Natural killer cell treated with Interleukin-12 subunit alpha and Interleukin-12 subunit beta and Interleukin-15 and Interleukin-18, amount 100 ng/mL, for 72 hours (primary cell): ENCODE results near the gene PTPRG. TPM values are rescaled to one million over a fixed set of nuclear protein-coding genes. Genes with fewer than 3 reads are reported as not detected.

Source experiments
- ATAC-seq, 2 donors: fragments of 150-1000 bp; cut with Tn5 transposase in 1 of 2; sonication (Bioruptor Pico), chemical (Tn5 transposase) in 1 of 2; 2 replicates each; pipeline ENCODE4 v1.10.0; 2021
- DNase-seq: peaks from one replicate; pipeline ENCODE4 v3.0.0; 2022; ENCODE audit warnings: low spot score
- H3K27ac Mint-ChIP-seq, 2 donors: 1 replicate in 1 of 2; 2 replicates in 1 of 2; pipeline ENCODE4 v1.8.0; 2022; ENCODE audit warnings: mixed read lengths in 2 of 2, mild to moderate bottlenecking in 1 of 2, moderate library complexity in 1 of 2
- H3K27me3 Mint-ChIP-seq, 2 donors: 1 replicate in 1 of 2; 2 replicates in 1 of 2; pipeline ENCODE4 v1.8.0; 2022; ENCODE audit warnings: mixed read lengths in 2 of 2
- H3K36me3 Mint-ChIP-seq: one replicate; pipeline ENCODE4 v1.8.0; 2022; ENCODE audit warnings: mixed read lengths
- H3K4me1 Mint-ChIP-seq, 2 donors: 1 replicate in 1 of 2; 2 replicates in 1 of 2; pipeline ENCODE4 v1.8.0; 2022; ENCODE audit warnings: low read depth in 2 of 2, mixed read lengths in 2 of 2, mild to moderate bottlenecking in 1 of 2
- H3K4me3 Mint-ChIP-seq: one replicate; pipeline ENCODE4 v1.8.0; 2022; ENCODE audit warnings: mixed read lengths
- H3K9me3 Mint-ChIP-seq: 2 replicates; pipeline ENCODE4 v1.8.0; 2022; ENCODE audit warnings: mixed read lengths
- total RNA-seq, 2 donors: library from RNA; stranded (reverse); gene quantifications; one replicate each; pipeline ENCODE4 v1.2.3, GENCODE V29; 2022

PTPRG gene
- total RNA-seq, 2 donors from 2014 or later, result 0.33 to 0.93 TPM

DNA sequence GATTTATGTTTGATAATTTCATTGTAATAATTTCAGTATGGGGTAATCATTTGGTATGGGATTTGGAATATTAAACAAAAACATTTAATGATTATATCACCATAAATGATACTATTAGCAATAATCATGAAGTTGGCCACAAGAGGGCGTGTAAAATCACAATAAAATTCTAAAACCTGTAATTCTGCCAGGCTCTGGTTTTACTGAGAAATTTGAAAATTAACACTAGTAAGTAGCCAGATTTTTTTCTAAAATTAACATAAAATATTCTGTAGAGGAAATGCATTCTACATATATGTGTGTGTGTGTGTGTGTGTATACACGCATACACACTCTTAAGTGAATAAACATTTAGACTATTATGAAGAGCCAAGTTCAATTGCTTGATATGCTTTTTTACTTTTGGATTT, 771.5 kb downstream of the PTPRG start:
- Mint-ChIP-seq H3K27me3 (no peaks in the 10 kb centered on the region), H3K4me3 (no peak overlapping the region), H3K9me3 (peaks cover 2% of the 10 kb centered on the region), H3K4me1 (no peaks in the 10 kb centered on the region), H3K36me3 (no peaks in the 10 kb centered on the region), H3K27ac (no peak overlapping the region)
- DNase-seq, result no peak
- ATAC-seq, result no peak

DNA sequence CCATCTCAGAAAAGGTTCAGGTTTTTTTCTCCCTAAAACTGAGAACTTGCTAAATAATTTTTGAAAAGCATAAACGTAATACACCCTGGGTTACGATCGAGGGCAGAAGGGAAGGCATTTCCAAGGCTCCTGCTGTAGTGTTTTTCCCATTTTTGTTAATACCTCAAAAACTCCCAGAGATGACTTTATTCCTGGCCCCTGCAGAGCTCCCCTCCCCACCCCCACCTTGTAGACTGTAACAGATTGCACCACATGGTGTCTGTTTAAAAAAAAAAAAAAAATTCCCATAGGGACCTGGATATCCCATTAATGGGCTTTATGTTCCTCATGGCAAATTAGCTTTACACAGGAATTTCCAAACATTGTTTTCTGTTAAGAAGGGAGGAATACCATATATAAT, 773.8 kb downstream of the PTPRG start:
- H3K27ac Mint-ChIP-seq, result no peak overlapping the region
- H3K4me3 Mint-ChIP-seq, result no peak overlapping the region
- H3K9me3 Mint-ChIP-seq, result peaks cover 2% of the 10 kb centered on the region
- H3K4me1 Mint-ChIP-seq, result no peaks in the 10 kb centered on the region
- DNase-seq (no peak), ATAC-seq (no peak)
- H3K27me3 Mint-ChIP-seq, result no peaks in the 10 kb centered on the region
- H3K36me3 Mint-ChIP-seq, result no peaks in the 10 kb centered on the region

DNA sequence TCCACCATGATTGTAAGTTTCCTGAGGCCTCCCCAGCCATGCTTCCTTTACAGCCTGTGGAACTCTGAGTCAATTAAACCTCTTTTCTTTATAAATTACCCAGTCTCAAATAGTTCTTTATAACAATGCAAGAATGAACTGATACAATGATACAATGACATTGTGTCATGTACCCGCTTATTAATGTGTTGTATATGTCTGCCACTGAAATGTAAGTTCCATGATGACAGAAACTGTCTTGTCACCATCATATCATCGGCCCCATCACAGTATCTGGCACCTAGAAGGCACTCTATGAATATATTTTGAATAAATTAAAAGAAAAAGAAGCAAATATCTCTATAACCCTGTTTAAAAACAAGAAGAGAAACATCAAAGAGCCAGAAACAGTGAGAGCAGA, 782.4 kb downstream of the PTPRG start:
- Mint-ChIP-seq H3K4me3 (no peak overlapping the region), H3K36me3 (peaks cover 11% of the 10 kb centered on the region), H3K9me3 (peaks cover 9% of the 10 kb centered on the region), H3K4me1 (no peaks in the 10 kb centered on the region), H3K27ac (no peak overlapping the region), H3K27me3 (no peaks in the 10 kb centered on the region)
- DNase-seq (no peak), ATAC-seq (no peak)
